Testis (tissue), 3 donors: ENCODE data around the gene MPZL2. TPM values are rescaled to one million over a fixed set of nuclear protein-coding genes. Genes with fewer than 3 reads are reported as not detected.

Source experiments
- DNase-seq: peaks from one replicate; pipeline ENCODE4 v3.0.0-alpha.2; 2019
- H3K27ac ChIP-seq, 2 donors: fragments of 200-600 bp; sonication (generic); one replicate each; pipeline ENCODE4 v1.5.1; 2019
- H3K27me3 ChIP-seq: fragments of 200-600 bp; sonication (generic); one replicate; pipeline ENCODE4 v1.5.1; 2019
- H3K36me3 ChIP-seq: fragments of 200-600 bp; sonication (generic); one replicate; pipeline ENCODE4 v1.5.1; 2017; ENCODE audit warnings: low read depth; ENCODE audit errors: missing control alignments
- H3K4me1 ChIP-seq: fragments of 200-600 bp; sonication (generic); one replicate; pipeline ENCODE4 v1.5.1; 2019
- H3K4me3 ChIP-seq, 2 donors: fragments of 200-600 bp; sonication (generic); one replicate each; pipeline ENCODE4 v1.5.1; 2017 to 2019
- H3K9me3 ChIP-seq: fragments of 200-600 bp; sonication (generic); one replicate; pipeline ENCODE4 v1.5.1; 2017
- CTCF ChIP-seq, 3 experiments: fragments of 450-650 bp in 2 of 3; fragments of 200-600 bp in 1 of 3; sonication (generic) in 1 of 3; IDR thresholded peaks; one replicate each; pipeline ENCODE4 v1.5.1; 2016 to 2019; ENCODE audit warnings: antibody characterized with exemption in 3 of 3, mild to moderate bottlenecking in 2 of 3, moderate library complexity in 1 of 3
- POLR2A ChIP-seq: fragments of 450-650 bp; IDR thresholded peaks from one replicate; pipeline ENCODE4 v1.6.1; 2017; ENCODE audit warnings: antibody characterized with exemption, mild to moderate bottlenecking, moderate library complexity
- WGBS, 2 donors: methylation state at CpG; one replicate each; pipeline ENCODE4 v1.1.5; 2018; 5-methylcytosine and 5-hydroxymethylcytosine counted together
- intact Hi-C: fragments of 100-400 bp; cut with DNase I; formaldehyde crosslinking; loops from one replicate; pipeline ENCODE4 v1.15.1; 2023; ENCODE audit warnings: low total_unique reads
- polyA plus RNA-seq: library from polyadenylated mRNA; stranded (reverse); fragments of 350-450 nt; fragmentation: Illumina TruSeq; extraction: RNeasy Lipid Tissue Mini Kit (QIAGEN cat#74804); gene quantifications from one replicate; pipeline ENCODE4 v1.2.3, GENCODE V29; 2014; ENCODE audit warnings: low read depth, low replicate concordance; ENCODE audit not compliant: insufficient read depth
- total RNA-seq, 2 donors: library from RNA; depleted of rRNA; stranded (reverse); fragments of >200 nt; gene quantifications; one replicate each; pipeline ENCODE4 v1.2.3, GENCODE V29; 2016

Gene MPZL2
- total and polyA plus RNA-seq, 3 donors from 2014 or later = 1.7 to 4.2 (median 3.0) TPM

DNA sequence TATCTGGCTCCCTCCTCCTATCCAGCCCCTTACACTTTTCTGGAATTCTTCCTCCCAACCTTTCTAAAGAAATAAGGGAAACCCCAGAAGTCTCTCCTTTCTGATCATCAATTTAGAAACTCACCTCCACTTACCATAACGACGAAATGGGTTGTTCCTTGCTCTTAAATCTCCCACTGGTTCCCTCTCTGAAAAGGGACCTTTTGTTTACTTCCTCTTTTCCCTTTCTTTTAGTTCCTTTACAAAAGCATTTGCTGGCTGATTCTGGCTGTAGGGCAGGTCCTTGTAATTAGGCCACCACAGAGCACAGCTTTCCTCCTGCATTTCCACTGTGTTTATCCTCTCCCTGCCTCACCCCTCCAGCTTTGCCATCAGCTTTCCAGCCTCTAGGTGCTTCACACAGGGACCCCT lies 51.3 kb downstream of the MPZL2 start:
- no peaks in the 10 kb centered on the region for H3K4me1 ChIP-seq
- H3K9me3 ChIP-seq = no peaks in the 10 kb centered on the region
- TF ChIP-seq CTCF (IDR thresholded peaks at IDR 0.05) (no peak), POLR2A (no peak)
- intact Hi-C loops = no loop called here
- DNase-seq = no peak
- H3K36me3 ChIP-seq = no peaks in the 10 kb centered on the region
- 66 to 74% methylated on average over 2 of the region's 2 CpGs for WGBS, 2 donors
- H3K4me3 ChIP-seq = no peak overlapping the region
- no peaks in the 10 kb centered on the region for H3K27me3 ChIP-seq
- no peak overlapping the region for H3K27ac ChIP-seq

DNA sequence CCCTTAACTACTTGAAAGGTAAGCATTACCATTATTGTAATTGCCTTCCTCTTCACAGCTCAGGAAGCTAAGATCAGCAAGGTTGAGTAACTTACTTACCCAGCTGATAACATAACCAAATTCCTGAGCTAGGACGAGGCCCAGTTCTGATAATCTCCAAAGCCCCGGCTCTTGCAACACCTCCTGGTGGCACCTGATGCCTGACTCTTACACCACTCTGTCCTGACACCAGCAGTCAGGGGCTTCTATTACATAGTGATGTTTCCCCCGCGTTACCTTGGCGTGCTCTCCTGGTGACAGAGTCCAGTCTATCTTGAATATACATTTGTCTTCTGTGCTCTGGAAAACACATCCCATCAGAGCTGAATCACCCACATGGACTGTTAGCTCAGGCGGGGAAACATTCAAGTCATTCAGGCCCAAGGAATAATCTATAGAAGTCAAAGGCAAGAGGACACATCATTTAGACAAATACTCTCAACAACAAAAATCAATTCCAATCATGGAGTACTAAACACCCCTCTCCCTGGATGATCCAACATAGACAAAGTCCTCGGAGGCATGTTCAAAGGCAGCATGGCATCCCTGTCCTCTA lies 51.9 kb downstream of the MPZL2 start:
- Histone ChIP-seq H3K27ac (no peak overlapping the region), H3K4me3 (no peak overlapping the region), H3K27me3 (no peaks in the 10 kb centered on the region), H3K36me3 (no peaks in the 10 kb centered on the region), H3K4me1 (no peaks in the 10 kb centered on the region), H3K9me3 (no peaks in the 10 kb centered on the region)
- DNase-seq = no peak
- intact Hi-C loops = no loop called here
- TF ChIP-seq POLR2A (no peak), CTCF (IDR thresholded peaks at IDR 0.05) (no peak)
- WGBS, 2 donors = 82 to 86% methylated on average over 7 of the region's 7 CpGs

DNA sequence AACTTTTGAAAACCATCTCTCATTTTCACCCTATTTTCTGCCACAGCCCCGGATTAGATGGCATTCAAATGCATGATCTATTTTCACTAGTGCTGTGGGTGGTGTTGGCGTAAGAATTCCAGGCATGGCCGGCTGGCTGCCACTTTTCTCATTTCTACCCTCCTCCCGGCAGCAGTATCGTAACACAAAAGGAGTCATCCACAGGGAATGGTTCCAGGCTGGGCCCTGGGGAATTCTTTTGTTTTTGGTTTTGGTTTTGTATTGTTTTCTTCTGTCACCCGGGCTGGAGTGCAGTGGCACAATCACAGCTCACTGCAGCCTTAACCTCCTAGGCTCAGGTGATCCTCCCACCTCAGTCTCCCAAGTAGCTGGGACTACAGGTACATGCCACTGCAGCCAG lies 53.1 kb downstream of the MPZL2 start:
- WGBS, 2 donors = 46 to 57% methylated on average over 6 of the region's 6 CpGs
- Histone ChIP-seq H3K36me3 (no peaks in the 10 kb centered on the region), H3K27ac (no peak overlapping the region), H3K27me3 (no peaks in the 10 kb centered on the region), H3K9me3 (no peaks in the 10 kb centered on the region), H3K4me1 (no peaks in the 10 kb centered on the region), H3K4me3 (no peak overlapping the region)
- DNase-seq = no peak
- intact Hi-C loops = no loop called here
- TF ChIP-seq CTCF (IDR thresholded peaks at IDR 0.05) = no peak
- no peak for TF ChIP-seq POLR2A

GRCh38 chr11:118210323-118210722 lies 53.8 kb downstream of the MPZL2 start:
- no peaks in the 10 kb centered on the region for H3K27me3 ChIP-seq
- no peaks in the 10 kb centered on the region for H3K4me1 ChIP-seq
- H3K36me3 ChIP-seq = no peaks in the 10 kb centered on the region
- H3K27ac ChIP-seq = no peak overlapping the region
- WGBS, 2 donors = 90 to 92% methylated on average over 7 of the region's 7 CpGs
- no peak for TF ChIP-seq POLR2A
- no peak for TF ChIP-seq CTCF (IDR thresholded peaks at IDR 0.05)
- intact Hi-C loops = no loop called here
- no peaks in the 10 kb centered on the region for H3K9me3 ChIP-seq
- no peak for DNase-seq
- no peak overlapping the region for H3K4me3 ChIP-seq

- intact Hi-C loops = loop anchor here (10.0 kb wide), 1 partner anchor 136 kb away; the partner anchor contains the start of genes CD3D and CD3G
- Histone ChIP-seq H3K9me3 (no peaks in the 10 kb centered on the region), H3K4me1 (no peaks in the 10 kb centered on the region), H3K27ac (no peak overlapping the region), H3K4me3 (no peak overlapping the region), H3K27me3 (no peaks in the 10 kb centered on the region), H3K36me3 (no peaks in the 10 kb centered on the region)
- 83 to 85% methylated on average over 3 of the region's 3 CpGs for WGBS, 2 donors
- DNase-seq = no peak
- TF ChIP-seq CTCF (IDR thresholded peaks at IDR 0.05) = no peak
- TF ChIP-seq POLR2A = no peak
These were observed 55.1 kb downstream of the MPZL2 start for GRCh38 chr11:118209033-118209432.
